Right lobe of liver (tissue), 4 donors: ENCODE data around the gene KRTAP21-1.

ENCODE experiments used
- POLR2A ChIP-seq: fragments of 450-650 bp; IDR thresholded peaks from one replicate; pipeline ENCODE4 v1.6.1; 2017; ENCODE audit warnings: antibody characterized with exemption, mild to moderate bottlenecking
- TF ChIP-seq, protein P1 (sequence below), 4 donors: fragments of 200-600 bp in 3 of 4; fragments of 450-650 bp in 1 of 4; IDR thresholded peaks; one replicate each; pipeline versions ENCODE4 v1.5.1 to v1.8.0; 2016 to 2022; ENCODE audit warnings: antibody characterized with exemption in 4 of 4, mild to moderate bottlenecking in 2 of 4
- donor health status: DM: no; HTN: no; CAD: no.
- donor health status: DM: no; HTN: no; CAD: no.
- donor health status: DM: no; HTN: yes; CAD: no.

DNA sequence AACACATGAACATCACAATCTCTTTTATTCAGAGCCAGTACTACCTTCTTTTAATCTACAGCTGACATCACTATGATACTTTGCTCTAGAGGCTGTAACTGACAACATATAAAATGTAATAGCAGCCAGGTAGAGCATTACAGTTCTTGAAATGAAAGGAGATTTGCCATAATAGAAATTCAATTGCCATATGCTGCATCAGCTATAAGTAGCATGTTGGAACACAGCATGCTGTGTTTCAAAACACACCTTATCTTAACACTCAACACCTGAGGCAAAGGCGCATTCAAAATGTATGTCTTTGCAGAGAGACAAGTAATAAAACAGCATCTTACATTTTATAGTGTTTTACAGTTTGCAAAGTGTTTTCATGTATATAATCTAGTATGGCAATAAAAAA, 24.0 kb upstream of the KRTAP21-1 start:
- TF ChIP-seq, protein P1, sequence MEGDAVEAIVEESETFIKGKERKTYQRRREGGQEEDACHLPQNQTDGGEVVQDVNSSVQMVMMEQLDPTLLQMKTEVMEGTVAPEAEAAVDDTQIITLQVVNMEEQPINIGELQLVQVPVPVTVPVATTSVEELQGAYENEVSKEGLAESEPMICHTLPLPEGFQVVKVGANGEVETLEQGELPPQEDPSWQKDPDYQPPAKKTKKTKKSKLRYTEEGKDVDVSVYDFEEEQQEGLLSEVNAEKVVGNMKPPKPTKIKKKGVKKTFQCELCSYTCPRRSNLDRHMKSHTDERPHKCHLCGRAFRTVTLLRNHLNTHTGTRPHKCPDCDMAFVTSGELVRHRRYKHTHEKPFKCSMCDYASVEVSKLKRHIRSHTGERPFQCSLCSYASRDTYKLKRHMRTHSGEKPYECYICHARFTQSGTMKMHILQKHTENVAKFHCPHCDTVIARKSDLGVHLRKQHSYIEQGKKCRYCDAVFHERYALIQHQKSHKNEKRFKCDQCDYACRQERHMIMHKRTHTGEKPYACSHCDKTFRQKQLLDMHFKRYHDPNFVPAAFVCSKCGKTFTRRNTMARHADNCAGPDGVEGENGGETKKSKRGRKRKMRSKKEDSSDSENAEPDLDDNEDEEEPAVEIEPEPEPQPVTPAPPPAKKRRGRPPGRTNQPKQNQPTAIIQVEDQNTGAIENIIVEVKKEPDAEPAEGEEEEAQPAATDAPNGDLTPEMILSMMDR (IDR thresholded peaks at IDR 0.05): no peak
- TF ChIP-seq POLR2A: no peak
